IMR-90 (cell line): ENCODE measurements around the gene NECTIN4.

Experiments used
- CEBPB ChIP-seq: IDR thresholded peaks from 2 replicates; pipeline ENCODE4 v1.6.1; 2012; ENCODE audit warnings: low read depth, low read length, improper control_type of control experiment
- ELK1 ChIP-seq: fragments of 150-350 bp; IDR thresholded peaks from 2 replicates; pipeline ENCODE4 v1.6.1; 2016; ENCODE audit warnings: low read depth, mild to moderate bottlenecking, low read length, moderate library complexity, borderline replicate concordance
- MAFK ChIP-seq: IDR thresholded peaks from 2 replicates; pipeline ENCODE4 v1.6.1; 2012; ENCODE audit warnings: low read depth, low read length, improper control_type of control experiment
- POLR2A ChIP-seq: IDR thresholded peaks from 2 replicates; pipeline ENCODE4 v1.6.1; 2012; ENCODE audit warnings: mild to moderate bottlenecking, low read depth, low read length
- RAD21 ChIP-seq: IDR thresholded peaks from 2 replicates; pipeline ENCODE4 v1.6.1; 2012; ENCODE audit warnings: low read length, improper control_type of control experiment
- RCOR1 ChIP-seq: IDR thresholded peaks from 2 replicates; pipeline ENCODE4 v1.6.1; 2012; ENCODE audit warnings: mild to moderate bottlenecking, low read length, improper control_type of control experiment; ENCODE audit not compliant: insufficient replicate concordance
- RFX5 ChIP-seq: IDR thresholded peaks from 2 replicates; pipeline ENCODE4 v1.8.0; 2012; ENCODE audit warnings: low read depth, mild to moderate bottlenecking, low read length, moderate library complexity
- SMC3 ChIP-seq: fragments of 150-350 bp; IDR thresholded peaks from 2 replicates; pipeline ENCODE4 v1.6.1; 2016; ENCODE audit warnings: low read depth, mild to moderate bottlenecking, antibody characterized with exemption, low read length, moderate library complexity
- USF2 ChIP-seq: fragments of 150-350 bp; IDR thresholded peaks from 2 replicates; pipeline ENCODE4 v1.6.1; 2017; ENCODE audit warnings: mild to moderate bottlenecking, antibody characterized with exemption, low read length, low read depth
- TF ChIP-seq, protein P1 (sequence below): conservative IDR thresholded peaks from 2 replicates; pipeline ENCODE4 v1.5.1; 2012; ENCODE audit warnings: mild to moderate bottlenecking, low read depth, low read length, improper control_type of control experiment

DNA sequence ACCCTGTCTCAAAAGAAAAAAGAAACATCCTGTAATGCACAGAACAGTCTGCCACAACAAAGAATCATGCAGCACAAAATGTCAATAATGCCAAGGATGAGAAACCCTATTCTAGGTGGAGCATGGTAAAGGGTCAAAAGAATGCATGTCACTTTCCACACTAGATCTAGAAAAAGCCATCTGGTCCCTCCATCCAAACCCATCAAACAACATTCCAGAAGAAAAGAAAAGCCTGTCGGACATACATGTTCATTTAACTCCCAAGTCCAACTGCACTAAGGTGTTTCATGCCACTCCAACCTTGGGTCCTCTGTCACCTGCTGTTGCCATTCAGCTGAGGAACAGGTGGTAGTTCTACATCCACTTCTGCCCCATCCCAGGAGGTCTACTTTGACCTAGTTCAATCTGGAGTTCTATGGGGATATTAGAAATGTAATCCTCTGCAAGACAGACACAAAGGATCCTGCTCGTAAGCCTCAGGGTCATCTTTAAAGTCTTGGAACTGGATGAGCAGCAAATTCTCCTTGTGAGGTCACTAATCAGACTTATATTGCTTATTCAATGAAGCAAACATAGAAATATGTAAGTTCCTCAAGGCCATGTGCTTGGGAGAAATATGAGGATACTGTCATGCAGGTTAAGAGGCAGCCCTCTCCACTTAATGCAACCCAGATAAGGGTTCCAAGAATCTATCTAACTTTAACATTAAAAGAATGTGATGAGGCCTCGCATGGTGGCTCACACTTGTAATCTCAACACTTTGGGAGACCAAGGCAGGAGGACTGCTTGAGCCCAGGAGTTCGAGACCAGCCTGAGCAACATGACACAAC lies 39.4 kb upstream of the NECTIN4 start:
- TF ChIP-seq, protein P1, sequence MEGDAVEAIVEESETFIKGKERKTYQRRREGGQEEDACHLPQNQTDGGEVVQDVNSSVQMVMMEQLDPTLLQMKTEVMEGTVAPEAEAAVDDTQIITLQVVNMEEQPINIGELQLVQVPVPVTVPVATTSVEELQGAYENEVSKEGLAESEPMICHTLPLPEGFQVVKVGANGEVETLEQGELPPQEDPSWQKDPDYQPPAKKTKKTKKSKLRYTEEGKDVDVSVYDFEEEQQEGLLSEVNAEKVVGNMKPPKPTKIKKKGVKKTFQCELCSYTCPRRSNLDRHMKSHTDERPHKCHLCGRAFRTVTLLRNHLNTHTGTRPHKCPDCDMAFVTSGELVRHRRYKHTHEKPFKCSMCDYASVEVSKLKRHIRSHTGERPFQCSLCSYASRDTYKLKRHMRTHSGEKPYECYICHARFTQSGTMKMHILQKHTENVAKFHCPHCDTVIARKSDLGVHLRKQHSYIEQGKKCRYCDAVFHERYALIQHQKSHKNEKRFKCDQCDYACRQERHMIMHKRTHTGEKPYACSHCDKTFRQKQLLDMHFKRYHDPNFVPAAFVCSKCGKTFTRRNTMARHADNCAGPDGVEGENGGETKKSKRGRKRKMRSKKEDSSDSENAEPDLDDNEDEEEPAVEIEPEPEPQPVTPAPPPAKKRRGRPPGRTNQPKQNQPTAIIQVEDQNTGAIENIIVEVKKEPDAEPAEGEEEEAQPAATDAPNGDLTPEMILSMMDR = no peak
- no peak for TF ChIP-seq USF2
- no peak for TF ChIP-seq POLR2A
- no peak for TF ChIP-seq RCOR1
- no peak for TF ChIP-seq MAFK
- TF ChIP-seq RFX5 = no peak
- TF ChIP-seq CEBPB = no peak
- TF ChIP-seq ELK1 = no peak
- no peak for TF ChIP-seq SMC3
- TF ChIP-seq RAD21 = no peak
